Motor neuron (in vitro differentiated cells): ENCODE data around the gene NFE2L3. TPM values are rescaled to one million over a fixed set of nuclear protein-coding genes. Genes with fewer than 3 reads are reported as not detected.
A peak's percentile ranks its signal among the peaks of the same experiment; 100 is the strongest.

ENCODE experiments used
- ATAC-seq, 8 experiments: fragments of 200-7000 bp; cut with Tn5 transposase; replicated peaks in 6 of 8; 2 replicates each; pipeline ENCODE4 v1.8.0; 2021; ENCODE audit warnings: mild to moderate bottlenecking in 8 of 8, moderate library complexity in 8 of 8
- H3K27ac ChIP-seq, 2 donors: fragments of 250-450 bp; sonication (Bioruptor Pico); 2 replicates each; pipeline ENCODE4 v1.9.0; 2021; ENCODE audit warnings: antibody characterized with exemption in 2 of 2, mild to moderate bottlenecking in 2 of 2, moderate library complexity in 1 of 2
- H3K4me1 ChIP-seq, 2 donors: fragments of 250-450 bp; sonication (Bioruptor Pico); replicated peaks in 1 of 2; 2 replicates each; pipeline ENCODE4 v1.6.1; 2021; ENCODE audit warnings: antibody characterized with exemption in 2 of 2, mild to moderate bottlenecking in 2 of 2, moderate library complexity in 1 of 2
- H3K4me3 ChIP-seq, 5 donors: fragments of 250-450 bp; sonication (Bioruptor Pico); 2 replicates each; pipeline ENCODE4 v1.9.0; 2021; ENCODE audit warnings: antibody characterized with exemption in 5 of 5, mild to moderate bottlenecking in 5 of 5, moderate library complexity in 4 of 5
- WGBS, 10 experiments: fragments of 450-650 bp; shearing (Covaris generic); methylation state at CpG; one replicate each; pipeline ENCODE4 v1.0.0; 2022; 5-methylcytosine and 5-hydroxymethylcytosine counted together
- in situ Hi-C, 9 experiments: fragments of 400-800 bp; cut with MboI; loops; one replicate each; pipeline ENCODE4 v1.15.0; 2021; ENCODE audit warnings: low sequenced_read_pairs in 9 of 9, low pct_unique_long_range_greater_than_20kb in 2 of 9; ENCODE audit not compliant: unreplicated experiment in 9 of 9
- total RNA-seq, 8 experiments: library from RNA; unstranded; fragments of 300-600 nt; gene quantifications; 2 replicates each; pipeline versions ENCODE4 v1.2.3 to v1.2.4, GENCODE V29; 2022

Gene NFE2L3
- total RNA-seq, 8 experiments from 2014 or later: 5.3 to 85.8 (median 9.9) TPM

DNA sequence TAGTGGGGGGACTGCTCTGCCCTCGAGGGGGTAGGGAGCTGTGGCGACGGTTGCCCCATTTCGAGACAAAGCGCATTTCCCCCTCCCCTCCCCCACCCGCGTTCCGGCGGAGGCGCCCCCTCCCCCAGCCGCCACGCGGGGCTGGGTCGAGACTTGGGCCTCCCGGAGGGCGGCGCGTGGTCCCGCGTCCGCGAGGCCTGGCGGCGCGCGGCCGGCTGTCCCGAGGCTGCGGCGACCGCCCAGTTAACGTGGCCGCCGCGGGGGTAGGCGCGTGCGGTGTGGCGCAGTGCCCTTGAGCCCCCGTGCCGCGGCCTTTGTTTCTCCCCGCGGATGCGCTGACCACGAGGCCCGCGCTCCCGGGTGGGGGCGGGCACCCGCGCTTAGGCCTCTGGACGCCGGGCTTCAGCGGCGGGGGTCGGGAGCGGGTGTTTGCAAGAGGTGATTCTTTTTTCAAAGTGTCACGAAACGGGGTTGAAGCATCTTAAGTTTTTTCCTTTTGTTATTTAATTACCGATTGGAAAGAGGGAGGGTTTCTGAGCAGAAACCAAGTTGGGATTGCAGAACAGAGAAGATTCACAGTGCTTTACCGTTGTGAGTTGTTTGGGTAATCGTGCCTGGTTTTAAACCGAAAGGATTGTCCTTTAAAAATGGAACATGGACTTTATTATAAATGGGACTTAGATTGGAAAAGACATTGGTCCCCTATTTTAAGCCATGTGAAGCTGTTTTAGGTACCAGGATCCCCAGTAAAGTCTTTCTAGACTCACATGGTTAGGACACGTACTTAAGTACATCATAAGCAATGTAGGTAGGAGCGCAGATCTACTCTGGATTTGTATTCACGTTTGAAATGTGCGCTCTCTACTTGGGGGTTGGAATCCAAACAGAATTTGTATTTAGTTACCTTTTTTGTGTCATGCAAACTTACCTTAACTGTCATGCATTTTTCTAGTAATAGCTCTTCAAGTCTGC lies 50.3 kb downstream of the NFE2L3 start:
- in situ Hi-C loops: loop anchor here in 1 of 9 experiments (25.0 kb wide), 1 partner anchor 135 kb away; no protein-coding TSS in a partner anchor
- WGBS, 10 experiments: 0 to 5% (median 0%) methylated on average over 1 to 10 of the region's 68 CpGs
- Histone ChIP-seq H3K4me1 (peaks cover 5 to 25% of the 10 kb centered on the region in 2 donors), H3K27ac (peak overlapping the region; percentile 98 to 99), H3K4me3 (peak overlapping the region; percentile 76 to 99 (median 86))
- ATAC-seq: peak; percentile 4 to 39 (median 17)

DNA sequence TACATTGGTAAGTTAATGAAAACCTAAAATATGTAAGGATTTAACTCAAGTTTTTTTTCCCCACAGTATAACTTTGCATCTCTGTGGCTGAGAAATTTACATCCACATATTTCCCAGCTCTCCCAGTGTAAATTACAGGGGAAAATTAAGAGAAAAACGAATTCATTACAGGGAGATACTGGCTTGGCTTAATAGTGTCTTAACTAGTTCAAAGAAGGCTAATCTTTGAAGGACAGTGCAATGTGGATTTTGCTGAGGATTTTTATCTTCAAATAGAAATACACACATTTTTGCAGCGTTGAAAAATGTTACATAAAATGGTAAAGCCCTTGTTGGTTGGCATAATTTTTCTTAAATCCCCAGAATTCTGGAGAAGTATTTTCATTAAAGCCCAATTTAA lies 51.0 kb downstream of the NFE2L3 start:
- no peak overlapping the region for H3K27ac ChIP-seq
- no peak for ATAC-seq
- WGBS, 10 experiments: 0 to 8% (median 0%) methylated on average over 1 to 2 of the region's 2 CpGs; no CpG with 5 or more reads in 1 of the 10 experiments
- peak overlapping the region; percentile 76 to 99 (median 86) for H3K4me3 ChIP-seq
- H3K4me1 ChIP-seq: peaks cover 5 to 20% of the 10 kb centered on the region in 2 donors
- in situ Hi-C loops: loop anchor here in 1 of 9 experiments (25.0 kb wide), 1 partner anchor 134 kb away; no protein-coding TSS in a partner anchor

GRCh38 chr7:26208040-26208439 lies 56.0 kb downstream of the NFE2L3 start:
- Histone ChIP-seq H3K27ac (no peak overlapping the region), H3K4me3 (no peak overlapping the region), H3K4me1 (peaks cover 5 to 20% of the 10 kb centered on the region in 2 donors)
- in situ Hi-C loops: loop anchor here in 1 of 9 experiments (25.0 kb wide), 1 partner anchor 129 kb away; no protein-coding TSS in a partner anchor
- no peak for ATAC-seq
- 33 to 100% (median 90%) methylated on average over 1 to 4 of the region's 5 CpGs; no CpG with 5 or more reads in 3 of the 10 experiments for WGBS, 10 experiments

GRCh38 chr7:26212921-26213718 lies 61.1 kb downstream of the NFE2L3 start:
- ATAC-seq: no peak
- 59 to 100% (median 93%) methylated on average over 1 to 2 of the region's 2 CpGs; no CpG with 5 or more reads in 1 of the 10 experiments for WGBS, 10 experiments
- H3K27ac ChIP-seq: no peak overlapping the region
- H3K4me3 ChIP-seq: no peak overlapping the region
- in situ Hi-C loops: loop anchor here in 1 of 9 experiments (25.0 kb wide), 1 partner anchor 124 kb away; no protein-coding TSS in a partner anchor
- H3K4me1 ChIP-seq: no peaks in the 10 kb centered on the region

GRCh38 chr7:26213807-26214515 lies 62.0 kb downstream of the NFE2L3 start:
- H3K4me1 ChIP-seq: no peaks in the 10 kb centered on the region
- H3K4me3 ChIP-seq: no peak overlapping the region
- no peak overlapping the region for H3K27ac ChIP-seq
- in situ Hi-C loops: loop anchor here in 1 of 9 experiments (25.0 kb wide), 1 partner anchor 123 kb away; no protein-coding TSS in a partner anchor
- no peak for ATAC-seq
- WGBS, 10 experiments: 62 to 94% (median 86%) methylated on average over 2 to 5 of the region's 5 CpGs; no CpG with 5 or more reads in 1 of the 10 experiments

DNA sequence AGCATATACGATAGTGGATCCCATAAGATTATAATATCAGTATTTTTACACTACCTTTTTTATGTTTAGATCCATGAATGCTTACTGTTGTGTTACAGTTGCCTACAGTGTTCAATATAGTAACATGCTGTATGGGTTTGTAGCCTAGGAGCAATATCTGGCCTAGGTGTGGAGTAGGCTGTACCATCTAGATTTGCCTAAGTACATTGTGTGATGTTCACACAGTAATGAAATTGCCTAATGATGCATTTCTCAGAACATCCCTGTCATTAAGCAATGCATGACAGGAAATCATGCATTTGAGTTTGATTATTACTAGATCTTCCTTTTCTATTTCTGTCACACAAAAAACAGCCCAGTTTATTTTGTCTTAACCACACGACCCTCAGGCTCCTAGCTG lies 64.1 kb downstream of the NFE2L3 start:
- no peaks in the 10 kb centered on the region for H3K4me1 ChIP-seq
- WGBS, 10 experiments: 17 to 100% (median 40%) methylated on average over 1 to 2 of the region's 2 CpGs; no CpG with 5 or more reads in 2 of the 10 experiments
- in situ Hi-C loops: loop anchor here in 1 of 9 experiments (25.0 kb wide), 1 partner anchor 121 kb away; no protein-coding TSS in a partner anchor
- ATAC-seq: peak in 3 of 8 experiments; percentile 52 to 69 (median 62)
- no peak overlapping the region for H3K27ac ChIP-seq
- H3K4me3 ChIP-seq: no peak overlapping the region

- ATAC-seq: peak in 1 of 8 experiments; percentile 22
- H3K4me3 ChIP-seq: no peak overlapping the region
- no peak overlapping the region for H3K27ac ChIP-seq
- no peaks in the 10 kb centered on the region for H3K4me1 ChIP-seq
- in situ Hi-C loops: loop anchor here in 1 of 9 experiments (25.0 kb wide), 1 partner anchor 113 kb away; no protein-coding TSS in a partner anchor
- WGBS, 10 experiments: 42 to 80% (median 60%) methylated on average over 1 to 5 of the region's 5 CpGs; no CpG with 5 or more reads in 3 of the 10 experiments
Measured at GRCh38 chr7:26224359-26224758, 72.4 kb downstream of the NFE2L3 start.

GRCh38 chr7:26227987-26228386 lies 76.0 kb downstream of the NFE2L3 start:
- WGBS, 10 experiments: 0 to 89% (median 60%) methylated on average over 1 to 2 of the region's 2 CpGs; no CpG with 5 or more reads in 3 of the 10 experiments
- in situ Hi-C loops: no loop called here
- Histone ChIP-seq H3K4me3 (no peak overlapping the region), H3K4me1 (no peaks in the 10 kb centered on the region), H3K27ac (no peak overlapping the region)
- ATAC-seq: no peak

GRCh38 chr7:26233902-26234511 lies 82.0 kb downstream of the NFE2L3 start:
- H3K27ac ChIP-seq: no peak overlapping the region
- no peaks in the 10 kb centered on the region for H3K4me1 ChIP-seq
- in situ Hi-C loops: no loop called here
- no peak overlapping the region for H3K4me3 ChIP-seq
- WGBS, 10 experiments: 43 to 92% (median 60%) methylated on average over 1 to 5 of the region's 5 CpGs; no CpG with 5 or more reads in 3 of the 10 experiments
- ATAC-seq: no peak
